ENCODE results near the gene WNT3A.

WNT3A gene

DNA sequence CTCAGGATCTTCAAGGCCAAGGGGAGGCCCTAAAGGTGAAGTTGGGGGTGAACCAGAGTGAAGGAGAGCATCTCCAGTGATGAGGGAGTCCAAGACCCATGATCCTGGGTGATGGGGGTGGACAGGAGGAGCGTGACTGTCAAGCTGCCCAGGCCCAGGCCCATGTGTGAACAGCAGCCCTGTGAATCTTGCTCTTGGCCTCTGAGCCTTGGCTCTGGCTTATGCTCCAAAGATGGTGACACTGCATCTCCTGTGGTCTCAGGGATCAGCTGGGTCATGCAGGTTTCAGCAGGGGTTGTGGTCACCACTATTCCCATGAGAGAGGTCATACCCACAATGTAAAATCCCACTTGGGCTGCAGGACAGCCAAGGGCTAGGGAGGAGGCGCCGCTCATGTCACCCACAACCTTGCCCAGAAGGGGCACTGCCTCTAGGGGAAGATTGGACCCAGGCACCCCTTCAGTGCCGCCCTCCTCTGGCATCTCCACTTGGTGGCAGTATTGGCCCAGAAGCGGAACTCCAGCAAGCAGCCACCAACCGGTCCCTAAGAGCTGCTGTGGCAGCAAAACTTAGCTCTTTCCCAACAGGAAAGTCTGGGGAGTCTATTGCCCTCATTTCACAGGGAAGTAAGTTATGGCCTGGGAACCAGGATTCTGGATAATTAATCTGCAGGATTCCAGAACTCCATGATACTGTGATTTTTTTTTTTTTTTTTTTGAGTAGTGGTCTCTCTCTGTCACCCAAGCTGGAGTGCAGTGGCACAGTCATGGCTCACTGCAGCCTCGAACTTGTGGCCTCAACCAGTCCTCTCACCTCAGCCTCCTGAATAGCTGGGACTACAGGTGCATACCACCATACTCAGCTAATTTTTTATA lies 7.5 kb upstream of the WNT3A start:
- peak; percentile 87 for DNase-seq (ENCODE audit: low spot score)

DNA sequence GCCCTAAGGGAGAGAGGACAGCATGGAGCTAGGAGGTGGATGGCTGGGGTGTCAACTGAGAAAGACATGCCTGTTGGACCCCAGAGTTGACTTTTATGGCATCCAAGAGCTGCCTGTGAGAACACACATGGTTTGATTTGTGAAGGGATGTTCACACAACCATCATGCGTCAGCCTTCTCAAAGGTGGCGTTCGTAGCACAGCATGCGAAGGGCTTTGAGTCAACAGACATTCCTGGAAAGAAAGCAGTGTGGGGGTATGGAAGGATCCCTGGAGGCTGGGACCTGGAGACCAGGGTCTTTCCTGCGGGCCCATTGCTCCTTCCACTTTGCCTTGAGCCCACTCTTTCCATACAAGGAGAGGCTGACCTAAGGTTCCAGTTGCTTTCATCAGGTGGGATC lies 6.4 kb upstream of the WNT3A start:
- no peak for DNase-seq (ENCODE audit: low spot score)

DNA sequence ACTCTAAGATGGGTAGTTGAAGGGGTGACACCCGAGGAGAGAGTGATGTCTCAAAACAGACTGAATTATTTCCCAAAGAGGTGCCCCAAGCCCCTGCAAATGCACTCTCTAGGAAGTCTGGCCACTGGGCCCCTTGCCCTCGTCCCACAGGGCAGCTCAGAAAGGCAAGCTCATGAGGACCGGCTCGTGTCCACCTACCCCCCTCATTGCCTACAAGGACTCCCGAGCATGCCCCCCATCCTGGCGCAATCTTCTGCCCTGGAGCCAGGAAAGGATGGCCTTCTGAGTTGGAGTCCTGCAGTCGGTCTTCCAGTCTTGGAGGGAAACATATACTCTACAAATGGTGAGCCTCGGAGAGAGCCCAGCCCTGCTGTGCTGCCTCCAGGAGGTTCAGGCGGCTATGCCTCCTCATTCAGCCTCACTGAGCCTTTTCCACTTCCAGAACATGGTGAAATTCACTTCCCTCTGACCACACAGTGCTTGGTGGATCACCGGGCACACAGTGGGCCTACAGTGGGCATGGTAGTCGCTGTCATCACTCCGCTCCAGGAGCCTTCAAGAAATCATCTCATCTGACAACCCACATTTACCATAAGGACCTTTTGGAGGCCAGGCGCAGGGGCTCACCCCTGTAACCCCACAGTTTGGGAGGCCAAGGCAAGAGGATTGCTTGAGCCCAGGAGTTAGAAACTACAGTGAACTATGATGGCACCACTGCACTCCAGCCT lies 5.8 kb upstream of the WNT3A start:
- no peak for DNase-seq (ENCODE audit: low spot score)

DNA sequence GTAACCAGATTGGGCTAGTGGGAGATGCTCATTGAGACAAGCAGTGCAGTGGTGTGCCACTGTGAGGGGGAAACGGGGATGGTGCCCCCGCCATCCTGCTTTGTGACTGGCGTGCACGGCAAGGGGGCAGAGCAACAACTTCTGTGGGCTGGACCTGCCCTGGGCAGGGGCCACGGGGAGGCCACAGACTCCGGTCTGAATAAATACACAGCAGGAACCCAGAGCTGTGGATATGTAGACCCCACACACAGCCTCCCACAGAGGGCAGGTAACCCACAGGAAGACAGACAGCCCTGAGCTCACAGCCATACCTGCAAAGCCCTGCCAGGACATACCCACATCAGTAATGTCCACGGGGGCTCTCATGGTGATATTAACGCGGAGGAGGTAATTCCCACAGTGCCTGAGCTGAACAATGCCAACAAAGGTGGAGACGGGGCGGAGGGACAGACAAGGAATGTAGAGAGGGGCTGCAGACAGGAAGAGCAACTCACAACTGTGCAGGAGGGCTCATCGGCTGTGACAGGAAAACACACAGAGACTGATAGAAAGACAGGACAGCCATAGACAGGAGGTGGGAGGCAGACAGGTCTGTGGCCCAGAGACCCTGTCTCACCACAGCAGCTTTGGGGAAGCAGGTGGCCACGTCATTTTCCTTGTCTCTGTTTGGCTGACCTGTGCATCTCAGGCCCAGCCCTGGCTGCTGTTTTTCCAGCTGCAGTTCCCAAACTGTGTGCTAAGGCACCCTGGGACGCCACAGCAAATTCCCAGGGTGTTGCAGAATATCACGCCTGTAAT lies 4.9 kb upstream of the WNT3A start:
- no peak for DNase-seq (ENCODE audit: low spot score)

DNA sequence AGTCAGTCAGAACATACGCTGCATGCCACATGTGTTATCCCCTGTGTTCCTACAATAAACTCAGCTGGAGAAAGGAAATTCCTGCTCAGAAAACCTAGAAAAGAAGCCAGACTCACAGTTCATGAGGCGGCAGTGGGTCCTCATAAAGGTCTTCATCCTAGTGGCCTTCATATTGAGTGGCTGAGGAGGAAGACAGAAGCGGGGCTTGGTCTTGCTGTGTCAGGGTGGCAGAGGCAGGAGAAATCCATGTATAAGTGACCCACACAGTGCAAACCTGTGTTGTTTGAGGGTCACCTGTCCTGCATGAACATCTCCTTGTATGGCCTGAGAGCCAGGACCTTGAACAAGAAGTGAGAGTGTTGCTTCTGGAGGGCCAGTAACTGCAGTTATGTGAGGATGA lies 4.0 kb upstream of the WNT3A start:
- no peak for DNase-seq (ENCODE audit: low spot score)

DNA sequence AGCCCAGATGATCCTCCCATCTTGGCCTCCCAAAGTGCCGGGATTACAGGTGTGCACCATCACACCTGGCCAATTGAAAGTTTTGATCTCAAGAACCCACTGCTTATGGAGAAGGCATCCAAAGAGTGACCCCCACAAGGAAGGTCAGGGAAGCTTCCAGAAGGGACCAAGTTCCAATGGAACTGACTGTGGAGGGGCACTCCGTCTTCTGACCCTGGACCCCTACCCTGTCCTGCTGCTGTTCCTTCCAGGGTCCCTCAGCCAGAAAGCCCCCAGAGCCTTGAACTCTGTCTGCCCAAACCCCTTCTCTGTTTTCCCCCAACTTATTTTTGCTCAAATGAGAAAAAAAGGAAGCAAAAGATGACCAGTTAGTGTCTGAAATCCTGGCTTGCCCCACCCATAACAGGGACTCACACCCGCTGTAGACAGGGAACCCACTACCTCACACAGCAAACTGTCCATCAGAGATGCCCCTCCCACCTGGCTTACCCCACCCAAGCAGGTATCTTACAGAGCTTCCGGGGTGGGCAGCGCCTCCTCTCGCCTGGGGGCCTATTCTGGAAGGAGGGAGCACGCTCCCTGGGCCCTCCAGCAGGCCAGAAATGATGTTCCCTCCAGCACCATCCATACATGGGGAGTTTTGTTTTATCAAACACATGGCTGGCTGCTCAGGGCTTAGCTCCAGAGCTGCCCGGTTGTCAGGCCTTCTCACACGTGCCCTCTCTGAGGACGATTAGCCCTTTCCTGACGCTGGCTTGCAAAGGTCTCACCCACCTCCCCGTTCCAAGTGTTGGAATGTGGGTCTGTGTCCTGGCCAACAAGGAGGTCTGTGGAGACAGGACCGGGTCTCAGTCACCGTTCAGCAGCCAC lies 3.1 kb upstream of the WNT3A start:
- DNase-seq (ENCODE audit: low spot score): no peak

DNA sequence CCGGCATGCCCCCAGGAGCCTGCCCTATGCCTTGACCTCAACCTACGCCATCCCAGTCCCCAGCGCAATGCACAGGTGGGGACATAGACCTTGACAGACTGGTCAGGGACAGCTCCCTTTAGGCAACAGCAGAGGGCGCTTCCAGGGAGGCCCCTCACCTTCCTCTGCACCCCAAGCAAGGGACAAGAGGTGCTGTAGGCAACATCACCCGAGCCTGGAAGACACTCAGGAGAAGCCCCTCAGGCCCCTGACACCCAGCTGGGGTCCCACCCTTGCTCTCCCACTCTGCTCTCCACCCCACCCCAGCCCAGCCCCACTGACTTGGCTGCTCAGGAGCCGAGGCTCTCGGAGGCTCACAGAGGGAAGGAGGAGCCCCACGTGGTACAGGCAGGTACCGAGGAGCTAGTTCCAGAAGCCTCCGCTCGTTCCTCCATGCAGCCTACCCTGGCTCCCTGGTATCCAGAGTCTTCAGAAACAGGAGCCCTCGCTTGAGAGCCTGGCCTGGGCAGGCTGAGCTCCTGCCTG lies 2.4 kb upstream of the WNT3A start:
- DNase-seq (ENCODE audit: low spot score): no peak

DNA sequence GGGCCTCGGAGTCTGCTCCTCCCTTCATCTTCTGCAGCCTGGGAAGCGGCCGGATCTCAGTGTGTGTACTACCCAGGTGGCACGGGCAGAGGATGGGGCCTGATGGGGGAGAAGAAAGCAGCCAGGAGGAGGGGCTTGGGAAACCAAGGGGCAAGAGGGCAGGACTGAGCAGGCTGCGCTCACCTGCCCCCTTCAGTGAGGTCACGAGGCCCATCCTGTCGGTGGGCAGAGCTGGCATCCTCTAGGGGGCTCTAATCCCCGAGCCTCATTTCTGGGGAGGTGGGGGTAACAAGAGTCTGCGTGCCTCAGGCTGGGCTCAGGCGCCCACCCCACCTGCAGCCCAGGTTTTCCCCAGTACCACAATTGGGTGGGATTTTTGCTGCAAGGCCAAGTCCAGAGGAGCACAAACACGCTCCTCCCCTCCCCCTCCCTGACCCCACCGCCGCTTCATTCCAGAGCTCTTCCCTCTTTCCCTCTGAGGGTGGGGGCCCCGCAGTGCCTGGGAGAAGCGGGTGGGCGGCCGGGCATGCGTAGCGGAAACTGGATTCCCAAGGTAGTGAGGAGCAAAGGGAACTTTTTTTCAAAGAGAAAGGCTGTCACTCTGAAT lies 1.8 kb upstream of the WNT3A start:
- DNase-seq (ENCODE audit: low spot score): no peak

DNA sequence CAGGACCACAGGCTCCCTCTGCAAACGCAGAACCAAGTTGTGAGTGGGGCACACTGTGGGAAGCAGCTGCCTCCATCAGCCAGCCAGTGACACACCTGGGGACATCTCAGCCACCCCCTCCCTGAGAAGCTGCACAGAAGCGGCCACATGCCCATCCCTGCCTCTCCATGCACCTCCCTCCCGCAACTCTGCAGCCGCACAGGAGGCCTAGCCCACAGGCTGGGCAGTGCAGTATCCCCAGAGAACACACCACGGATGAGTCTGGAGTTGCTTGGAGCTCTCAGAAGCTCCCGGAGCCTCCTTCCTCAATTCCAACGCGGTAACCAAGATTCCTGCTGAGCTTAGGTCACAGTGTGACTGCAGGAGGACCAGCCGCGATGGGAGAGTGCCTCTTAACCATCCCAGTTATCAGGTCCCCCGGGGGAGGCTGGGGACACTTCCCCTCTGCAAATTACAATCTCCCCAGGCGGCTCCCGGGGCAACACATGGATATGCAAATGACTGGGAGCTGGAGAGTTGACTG lies 1.2 kb upstream of the WNT3A start:
- no peak for DNase-seq (ENCODE audit: low spot score)

DNA sequence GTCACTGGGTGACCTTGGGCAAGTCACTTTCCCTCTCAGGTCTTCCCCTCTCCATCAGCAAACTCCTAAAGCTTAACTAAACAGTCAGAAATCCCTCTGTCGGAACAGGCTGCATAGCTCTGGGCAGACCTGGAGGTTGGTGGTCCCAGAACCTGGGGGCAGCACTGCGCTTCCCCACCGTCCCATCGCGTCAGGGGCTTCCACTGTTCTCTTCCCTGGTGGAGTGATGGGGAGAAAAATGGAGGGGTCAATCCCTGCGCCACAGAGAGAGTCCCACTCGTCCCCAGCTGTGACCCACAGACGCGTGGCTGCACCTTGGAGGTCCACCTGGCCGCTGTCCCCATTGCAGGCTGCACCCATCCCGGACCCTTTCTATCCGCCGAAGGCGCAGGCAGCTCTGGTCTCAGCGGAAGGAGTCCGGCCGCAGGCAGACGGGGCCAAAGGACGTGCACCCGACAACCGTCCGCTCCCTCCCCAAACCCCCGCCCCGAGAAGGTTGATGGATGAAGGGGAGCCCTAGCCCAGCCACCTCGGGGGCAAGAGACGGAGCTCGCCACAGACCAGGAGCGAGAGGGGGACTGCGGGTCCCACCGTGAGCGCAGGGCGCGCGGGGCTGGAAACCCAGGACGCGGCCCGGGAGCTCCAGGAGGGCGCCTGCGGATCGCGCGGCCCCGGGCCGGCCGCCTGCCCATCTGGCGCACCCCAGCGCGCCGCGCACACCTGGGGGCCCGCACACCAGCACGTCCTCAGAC lies 588 bp upstream of the WNT3A start:
- no peak for DNase-seq (ENCODE audit: low spot score)

DNA sequence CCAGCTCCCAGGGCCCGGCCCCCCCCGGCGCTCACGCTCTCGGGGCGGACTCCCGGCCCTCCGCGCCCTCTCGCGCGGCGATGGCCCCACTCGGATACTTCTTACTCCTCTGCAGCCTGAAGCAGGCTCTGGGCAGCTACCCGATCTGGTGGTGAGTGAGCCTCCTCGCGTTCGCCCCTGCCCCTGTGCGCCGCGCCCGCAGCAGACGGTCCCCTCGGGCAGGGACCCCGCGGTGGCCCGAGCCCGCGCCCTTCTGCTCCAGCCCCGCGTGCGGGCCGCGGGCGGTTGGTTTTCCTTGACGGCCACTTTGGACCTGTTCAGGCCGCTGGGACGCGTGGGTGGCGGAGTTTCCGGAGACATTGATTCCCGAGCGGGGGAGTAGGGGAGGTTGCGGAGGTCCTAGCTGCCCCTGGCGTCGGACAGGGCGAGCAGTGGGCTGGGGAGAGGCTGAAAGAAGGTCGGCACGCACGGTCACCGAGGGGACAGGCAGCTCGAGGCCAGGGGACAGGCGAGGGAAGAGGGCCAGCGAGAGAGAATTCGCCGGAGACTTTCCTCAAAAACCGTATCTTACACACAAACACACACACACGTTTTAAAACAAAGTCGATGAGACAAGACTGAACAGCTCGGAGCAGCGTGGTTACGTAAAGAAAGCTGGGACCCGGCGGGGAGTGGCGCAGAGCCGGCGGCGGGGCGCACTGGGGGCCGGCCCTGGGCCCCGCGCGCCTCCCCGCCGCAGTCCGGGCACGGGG lies 427 bp downstream of the WNT3A start:
- no peak for DNase-seq (ENCODE audit: low spot score)

DNA sequence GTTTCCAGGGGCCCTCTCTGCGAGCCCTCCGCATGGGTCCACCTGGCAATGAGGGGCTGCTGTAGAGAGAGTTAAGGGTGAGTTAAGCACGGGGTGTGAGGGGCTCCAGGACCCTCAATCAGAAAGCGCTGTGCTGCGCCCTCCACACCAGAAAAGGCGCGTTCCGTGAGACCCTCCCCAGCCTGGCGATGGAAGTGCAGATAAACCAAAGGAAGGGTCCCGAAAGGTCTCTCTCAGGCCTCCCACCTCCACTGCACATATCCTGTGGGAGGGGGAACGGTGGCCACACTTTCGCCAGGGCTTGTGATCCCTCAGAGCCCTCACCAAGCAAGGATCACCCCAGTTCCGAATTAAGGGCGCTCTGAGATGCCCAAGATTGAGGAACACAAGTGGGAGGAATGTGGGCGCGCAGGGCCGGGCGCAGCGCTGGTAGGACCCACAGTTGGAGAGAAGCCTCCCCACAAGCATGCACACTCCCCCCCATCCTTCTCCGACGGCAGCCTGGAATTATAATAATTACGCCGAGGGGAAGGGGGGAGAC lies 1.1 kb downstream of the WNT3A start:
- DNase-seq (ENCODE audit: low spot score): no peak

DNA sequence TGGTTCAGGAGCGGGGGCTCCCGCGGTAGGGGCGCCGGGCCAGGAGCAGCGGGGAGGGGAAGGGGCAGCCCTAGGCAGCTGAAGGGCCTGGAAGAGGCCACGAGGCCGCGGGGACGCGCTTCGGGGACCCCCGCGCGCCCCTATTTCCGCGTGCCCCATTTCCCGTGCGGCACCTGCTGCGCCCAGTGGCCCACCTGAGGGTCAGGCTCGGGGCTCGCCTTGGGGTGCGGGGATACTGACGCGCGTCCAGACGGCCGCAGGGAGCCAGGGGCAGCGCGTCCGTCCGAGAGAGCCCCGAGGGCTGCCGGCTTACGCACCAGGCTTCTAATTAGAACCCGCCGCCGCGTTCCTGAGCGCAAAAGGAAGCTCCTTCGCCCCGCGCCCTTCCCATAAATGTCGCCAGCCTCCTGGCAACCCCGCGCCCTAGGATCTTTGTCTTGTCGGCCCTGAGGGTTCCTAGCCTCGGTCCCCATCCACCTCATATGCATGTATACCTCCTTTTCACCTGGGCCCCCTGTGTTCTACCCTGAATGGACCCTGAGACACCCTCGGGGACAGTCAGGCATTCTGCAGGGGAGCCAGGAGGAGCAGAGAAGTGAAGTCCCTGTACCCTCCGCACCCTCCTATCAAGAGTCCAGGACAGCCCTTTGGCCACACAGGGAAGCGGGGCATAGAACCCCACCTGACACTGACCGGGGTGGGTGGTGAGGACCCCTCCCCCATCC lies 1.8 kb downstream of the WNT3A start:
- no peak for DNase-seq (ENCODE audit: low spot score)

DNA sequence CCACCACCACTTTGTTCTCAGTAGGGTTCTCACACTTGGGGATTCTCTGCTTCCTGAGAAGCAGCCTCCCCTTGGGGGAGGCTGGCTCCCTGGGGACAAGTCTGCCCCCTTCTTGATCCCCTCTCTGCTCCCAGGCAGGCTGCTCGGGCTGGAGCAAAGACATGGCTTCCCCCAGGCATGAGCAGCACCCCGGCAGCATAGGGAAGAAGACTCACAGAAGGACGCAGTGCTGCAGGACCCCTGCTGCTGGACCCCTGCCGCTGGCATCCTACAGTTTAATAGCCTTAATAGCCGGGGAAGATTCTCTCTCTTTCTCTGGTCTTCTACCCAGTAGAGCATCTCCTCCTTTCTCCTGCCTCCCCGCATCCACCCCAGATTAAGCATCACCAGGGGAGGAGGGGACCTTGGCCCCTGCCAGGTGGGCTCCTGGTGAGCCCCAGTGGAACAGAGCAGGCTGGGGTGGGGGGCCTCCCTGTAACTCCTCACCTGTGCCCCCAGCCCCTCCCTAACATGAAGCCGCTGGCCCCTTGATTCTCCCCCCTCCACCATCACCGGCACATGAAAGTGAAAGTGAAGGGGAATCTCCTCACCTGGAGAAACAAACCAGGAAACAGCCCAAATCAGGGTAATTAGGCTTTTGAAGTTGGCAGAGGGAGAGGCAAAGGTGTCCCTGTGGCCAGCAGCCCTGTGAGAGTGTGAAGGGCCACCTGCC lies 2.5 kb downstream of the WNT3A start:
- no peak for DNase-seq (ENCODE audit: low spot score)

DNA sequence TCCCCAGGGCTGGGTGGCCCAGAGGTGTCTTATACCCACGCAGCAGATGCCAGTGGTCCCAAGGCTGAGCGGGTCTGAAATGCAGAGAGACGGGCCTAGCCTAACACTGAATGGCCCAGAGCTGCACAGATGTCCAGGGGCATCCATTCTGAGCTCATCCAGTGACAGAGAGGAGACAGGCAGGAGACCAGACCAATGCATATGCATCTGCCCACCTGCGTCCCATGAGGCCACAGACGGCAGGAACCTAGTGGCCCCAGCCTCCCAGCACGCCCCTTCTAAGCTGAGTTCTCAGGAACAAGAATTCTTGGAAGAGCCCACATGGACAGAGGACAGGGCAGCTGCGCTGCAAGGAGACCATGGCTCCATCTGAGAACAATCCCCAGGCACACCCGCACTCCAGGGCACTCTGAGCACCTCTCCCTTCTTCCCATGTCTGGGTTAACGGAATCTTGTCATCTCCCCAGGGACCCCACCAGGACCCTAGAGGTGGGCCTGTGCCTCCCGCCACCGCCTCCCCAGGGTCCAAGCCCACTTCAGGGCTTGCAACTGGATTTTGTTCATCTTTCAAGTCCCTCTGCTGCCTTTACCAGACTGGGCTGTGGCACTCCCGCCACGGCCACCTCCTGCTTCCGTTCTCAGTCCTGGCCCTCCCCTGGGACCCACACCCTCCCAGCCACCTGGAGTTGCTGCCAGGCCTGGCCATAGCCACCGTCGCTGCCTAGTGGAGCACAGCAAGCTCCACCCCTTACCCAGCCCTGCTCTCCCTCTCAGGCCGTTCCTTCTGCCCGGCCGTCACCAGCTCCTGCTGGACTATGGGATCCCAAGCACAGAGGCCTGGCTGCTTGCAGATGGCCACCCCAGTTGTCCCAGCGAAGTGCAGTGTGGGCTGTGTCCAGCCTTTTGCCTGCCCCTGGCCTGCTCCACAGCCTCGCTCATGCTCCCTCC lies 3.3 kb downstream of the WNT3A start:
- DNase-seq (ENCODE audit: low spot score): peak; percentile 58

DNA sequence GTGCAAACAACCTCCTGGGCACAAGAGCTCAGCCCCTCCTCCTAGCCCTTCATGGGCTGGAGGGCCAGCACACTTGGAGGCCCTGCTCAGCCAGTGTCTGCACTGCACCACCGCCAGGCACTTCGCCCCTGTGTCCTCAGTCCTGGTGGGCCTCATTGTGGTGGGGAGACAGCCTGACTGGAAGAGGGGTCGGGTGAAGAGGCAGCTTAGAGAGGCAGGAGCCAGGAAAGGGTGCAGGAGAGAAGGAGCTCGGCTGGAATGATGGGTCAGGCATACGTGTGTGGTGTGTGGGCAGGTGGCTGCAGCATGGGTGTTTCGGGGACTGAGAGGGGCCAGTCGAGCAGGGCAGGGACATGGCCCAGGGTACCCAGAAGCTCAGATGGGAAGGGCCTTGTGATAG lies 4.1 kb downstream of the WNT3A start:
- DNase-seq (ENCODE audit: low spot score): no peak

Measured in germinal center (tissue), 1 donor.